ENCODE results near the gene PPCDC.

Gene PPCDC

DNA sequence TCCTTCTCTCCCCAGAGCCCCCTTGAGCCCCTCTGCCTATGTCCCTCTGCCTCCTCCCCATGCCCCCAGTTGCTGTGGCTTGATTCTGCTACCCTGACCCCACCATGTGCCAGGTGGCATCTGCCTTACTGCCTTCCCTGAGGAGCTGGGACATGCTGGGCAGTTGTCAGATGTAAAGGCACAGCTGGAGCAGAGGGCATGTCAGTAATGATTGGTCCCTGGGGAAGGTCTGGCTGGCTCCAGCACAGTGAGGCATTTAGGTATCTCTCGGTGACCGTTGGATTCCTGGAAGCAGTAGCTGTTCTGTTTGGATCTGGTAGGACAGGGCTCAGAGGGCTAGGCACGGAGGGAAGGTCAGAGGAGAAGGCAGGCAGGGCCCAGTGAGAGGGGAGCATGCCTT, 3.5 kb upstream of the PPCDC start:
- no peak for DNase-seq

- DNase-seq: no peak
Observed at GRCh38 chr15:75021341-75021740, 2.0 kb upstream of the PPCDC start.

- no peak for DNase-seq
Observed at GRCh38 chr15:75022783-75023180, 608 bp upstream of the PPCDC start.

GRCh38 chr15:75023872-75024636, 664 bp downstream of the PPCDC start:
- DNase-seq: no peak

DNA sequence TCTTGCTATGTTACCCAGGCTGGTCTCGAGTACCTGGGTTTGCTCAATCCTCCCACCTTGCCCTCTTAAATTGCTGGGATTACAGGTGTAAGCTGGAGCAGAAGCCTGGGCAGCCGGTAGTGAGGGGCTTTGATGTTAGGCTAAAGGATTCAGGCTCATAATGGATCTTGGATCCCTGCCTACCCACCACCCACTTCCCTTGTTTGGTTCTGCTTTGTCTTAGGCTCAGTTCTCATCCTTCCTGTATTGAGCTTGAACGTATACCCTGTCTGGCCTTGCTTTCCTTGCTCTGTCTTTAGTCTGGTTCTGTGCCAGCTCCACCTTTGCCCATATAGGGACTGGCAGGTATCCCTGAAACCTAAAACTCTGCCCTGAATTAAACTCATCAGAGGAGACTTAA, 1.7 kb downstream of the PPCDC start:
- no peak for DNase-seq

DNA sequence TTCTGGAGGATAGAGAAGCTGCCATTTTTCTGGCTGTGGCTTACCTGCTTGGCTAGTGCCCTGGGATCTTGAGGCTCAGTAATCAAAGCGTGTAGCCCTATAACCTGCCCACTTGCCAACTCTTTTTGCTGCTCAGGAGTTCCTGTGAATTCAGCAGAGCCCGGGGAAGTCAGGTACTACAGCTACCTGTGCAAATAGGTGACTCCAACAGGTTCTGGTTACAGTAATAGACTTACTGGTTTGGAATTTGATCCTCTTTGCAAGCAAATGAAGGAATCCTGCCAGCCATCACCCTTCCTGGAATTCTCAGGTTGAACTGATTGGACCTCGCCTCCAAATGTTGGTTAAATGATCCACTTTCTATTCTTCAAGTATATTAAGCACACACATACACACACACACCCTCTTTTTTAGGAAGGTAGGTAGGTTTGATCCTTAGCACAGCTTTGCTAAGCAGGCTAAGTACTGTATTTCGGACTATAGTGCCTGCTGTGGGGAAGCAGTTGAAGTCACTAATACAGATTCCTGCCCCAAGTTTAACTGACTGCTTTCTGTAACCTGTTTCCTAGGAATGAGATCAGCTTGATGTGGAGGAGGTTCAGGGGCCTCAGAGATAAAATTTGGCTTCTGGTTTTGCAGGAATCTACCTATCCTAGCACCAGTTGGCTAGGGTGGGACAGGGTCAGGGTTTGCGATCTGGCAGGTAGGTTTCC, 2.3 kb downstream of the PPCDC start:
- DNase-seq: no peak

- no peak for DNase-seq
Observed at GRCh38 chr15:75027551-75027950, 4.2 kb downstream of the PPCDC start.

DNA sequence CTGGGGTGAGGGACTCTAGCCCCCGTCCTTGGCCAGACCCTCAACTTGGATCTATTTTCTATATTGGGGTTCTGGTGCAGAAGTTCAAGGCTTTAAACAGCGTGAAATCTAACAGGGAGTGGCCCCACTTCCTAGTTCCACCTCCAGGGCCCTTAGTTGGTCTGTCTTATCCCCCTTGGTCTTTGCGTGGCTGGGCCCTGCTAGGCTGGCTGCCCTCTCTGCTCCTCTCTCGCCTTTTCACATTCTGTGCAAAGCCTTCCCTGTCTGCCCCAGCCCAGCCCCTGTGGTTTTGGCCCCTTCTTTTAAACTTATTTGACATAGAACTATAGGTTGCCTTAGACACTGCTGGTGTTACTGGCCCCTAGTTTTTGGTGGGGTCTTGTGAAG, 5.6 kb downstream of the PPCDC start:
- DNase-seq: no peak

GRCh38 chr15:75029378-75030022, 6.1 kb downstream of the PPCDC start:
- DNase-seq: no peak

- no peak for DNase-seq
Observed at GRCh38 chr15:75030023-75030413, 6.6 kb downstream of the PPCDC start.

DNA sequence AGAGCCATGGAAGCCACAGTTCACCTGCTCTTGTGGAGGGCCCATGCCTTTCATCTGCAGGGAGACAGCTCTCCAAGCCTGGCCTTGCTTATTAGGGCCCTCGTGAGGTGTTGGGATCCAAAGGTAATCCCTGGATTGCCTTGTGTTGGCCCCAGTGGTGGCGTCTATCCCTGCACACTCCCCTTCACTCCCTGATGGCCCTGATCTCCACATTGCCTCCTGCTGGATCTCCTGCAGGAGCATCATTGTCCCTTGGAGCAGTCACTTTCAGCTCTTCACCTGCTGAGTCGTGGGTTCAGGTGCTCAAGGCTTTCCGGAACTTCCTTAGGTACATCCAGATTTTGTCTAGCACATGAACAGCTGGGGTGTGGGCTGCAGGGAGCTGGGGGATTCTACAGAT, 7.0 kb downstream of the PPCDC start:
- no peak for DNase-seq

DNA sequence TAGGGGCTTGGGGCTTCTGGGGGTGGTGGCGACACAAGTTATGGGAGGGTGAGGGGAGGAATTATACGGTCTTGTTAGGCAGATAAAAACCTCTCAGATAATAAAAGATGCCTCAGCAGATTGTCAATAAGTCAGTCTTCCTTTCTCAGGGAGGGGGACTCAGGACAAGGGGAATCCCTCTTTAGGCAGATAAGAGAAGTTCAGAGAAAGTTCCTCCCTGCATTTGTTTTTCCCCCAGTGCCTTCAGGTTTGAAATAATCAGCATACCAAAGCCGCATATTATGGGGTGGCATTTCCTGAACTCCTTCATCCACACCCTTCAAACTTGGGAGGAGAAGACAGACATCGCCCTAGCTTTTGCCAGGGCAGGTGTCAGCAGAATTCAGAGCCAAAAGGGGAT, 8.5 kb downstream of the PPCDC start:
- DNase-seq: no peak

GRCh38 chr15:75032395-75032794, 9.0 kb downstream of the PPCDC start:
- DNase-seq: no peak

DNA sequence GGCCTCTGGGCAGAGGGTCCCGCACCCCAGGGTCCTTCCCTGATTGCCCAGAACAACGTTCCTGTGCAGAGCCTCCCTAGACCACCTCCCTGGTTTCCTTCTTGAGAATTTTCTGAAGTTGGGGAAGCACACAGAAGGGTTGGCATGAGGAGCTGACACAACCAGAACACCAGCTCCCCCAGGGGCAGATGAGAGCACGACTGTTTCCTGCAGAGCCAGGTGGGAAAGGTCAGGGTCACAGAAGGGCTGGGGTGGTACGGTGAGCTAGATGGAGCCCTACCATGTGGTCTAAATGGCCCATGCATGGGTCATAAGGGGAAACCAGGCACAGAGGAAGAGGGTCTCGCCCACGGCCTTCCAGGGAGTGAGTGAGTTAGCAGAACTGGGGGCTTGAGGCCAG, 10.4 kb downstream of the PPCDC start:
- DNase-seq: no peak

DNA sequence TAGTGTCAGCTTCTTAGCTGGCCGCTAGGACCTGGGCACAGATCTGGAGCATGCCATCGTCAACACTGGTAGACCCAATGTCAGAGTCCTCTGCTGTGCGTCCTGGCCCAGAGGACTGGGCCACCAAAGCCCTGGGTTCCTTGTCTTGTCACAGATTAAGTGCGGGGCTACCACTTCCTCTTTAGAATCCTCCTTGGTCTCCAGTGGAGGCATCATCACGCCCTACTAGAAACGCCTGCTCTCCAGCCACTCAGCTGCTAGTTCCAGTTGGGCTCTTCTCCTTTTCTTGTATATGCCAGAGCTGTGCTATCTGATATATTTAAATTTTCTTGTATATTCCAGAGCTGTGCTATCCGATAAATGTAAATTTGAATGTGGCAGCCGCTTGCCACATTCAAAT, 11.2 kb downstream of the PPCDC start:
- no peak for DNase-seq

DNA sequence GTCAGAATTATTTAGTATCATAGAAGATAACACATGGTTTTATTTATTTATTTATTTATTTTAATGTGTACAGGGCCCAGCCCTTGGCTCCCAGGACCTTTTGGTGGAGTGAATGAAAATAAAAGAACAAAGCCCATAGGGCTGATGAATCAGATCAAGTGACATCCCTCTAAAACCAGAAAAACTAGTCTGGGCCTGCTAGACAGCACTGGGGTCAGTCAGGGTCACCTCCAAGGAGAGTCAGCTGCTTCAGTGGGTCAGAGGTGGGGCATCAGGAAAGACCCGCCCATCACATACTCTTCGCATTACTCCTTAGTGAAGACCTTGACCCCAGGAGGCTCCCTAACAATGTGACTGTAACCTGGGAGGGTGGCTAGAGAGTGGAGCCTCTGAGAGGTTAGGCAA, 12.8 kb downstream of the PPCDC start:
- DNase-seq: no peak

DNA sequence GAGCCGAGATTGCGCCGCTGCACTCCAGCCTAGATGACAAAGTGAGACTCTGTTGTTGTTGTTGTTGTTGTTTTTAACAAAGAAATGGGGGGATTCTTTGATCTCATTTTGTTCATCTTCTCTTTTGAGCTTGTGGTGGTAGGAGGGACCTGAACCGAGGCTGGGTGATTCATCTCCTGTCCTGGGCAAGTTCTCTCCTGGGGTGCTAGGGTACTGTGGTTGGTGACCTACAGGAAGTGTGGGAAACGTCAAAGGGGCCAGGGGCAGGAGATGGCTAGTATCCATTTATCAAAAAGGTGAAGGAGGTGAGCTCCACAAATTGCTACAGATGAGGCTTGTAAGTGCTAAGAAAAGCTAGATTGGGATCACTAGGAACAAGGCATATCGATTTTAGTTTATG, 14.3 kb downstream of the PPCDC start:
- no peak for DNase-seq

GRCh38 chr15:75038231-75038630, 14.8 kb downstream of the PPCDC start:
- no peak for DNase-seq

DNA sequence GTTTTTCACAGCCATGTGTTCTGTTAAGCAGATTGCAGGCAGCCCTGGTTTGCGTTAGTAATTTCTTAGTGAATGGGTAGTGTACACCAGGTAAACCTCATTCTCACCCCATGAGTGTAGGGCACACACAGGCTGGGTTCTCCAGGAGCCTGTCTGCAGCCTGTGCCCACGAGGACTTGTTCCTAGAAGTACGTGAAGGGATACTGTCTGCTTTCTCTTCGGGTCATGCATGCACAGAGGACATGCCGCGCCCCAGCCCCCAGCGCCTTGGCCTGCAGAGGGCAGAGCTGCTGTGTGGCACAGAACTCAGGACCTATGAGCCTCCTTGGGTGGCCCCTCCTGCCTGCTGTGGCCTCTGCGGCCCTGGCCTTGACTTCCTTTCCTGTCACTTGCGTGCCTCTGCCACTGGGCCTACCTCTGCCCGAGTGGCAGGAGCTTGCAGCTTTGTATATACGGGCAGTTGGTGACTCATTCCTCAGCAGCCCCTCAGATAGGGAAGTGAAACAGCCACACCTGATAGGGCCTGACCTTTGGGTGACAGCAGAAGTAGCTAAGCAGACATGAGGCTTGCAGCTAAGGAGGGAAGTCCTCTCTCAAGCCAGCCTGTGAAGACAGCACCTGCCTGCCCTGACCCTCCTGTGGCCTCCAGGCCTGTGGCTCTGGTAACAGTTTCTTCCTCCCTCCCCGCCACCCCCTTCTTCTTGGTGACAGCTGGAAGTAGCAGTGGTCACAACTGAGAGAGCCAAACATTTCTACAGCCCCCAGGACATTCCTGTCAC, 19.5 kb downstream of the PPCDC start:
- no peak for DNase-seq

GRCh38 chr15:75043509-75044257, 20.3 kb downstream of the PPCDC start:
- DNase-seq: no peak

GRCh38 chr15:75044258-75044878, 21.0 kb downstream of the PPCDC start:
- DNase-seq: no peak

- DNase-seq: no peak
Observed at GRCh38 chr15:75045332-75046015, 22.1 kb downstream of the PPCDC start.
